Pancreas (tissue), 10 donors: Measurements from ENCODE around the gene OSBPL3. TPM values are rescaled to one million over a fixed set of nuclear protein-coding genes. Genes with fewer than 3 reads are reported as not detected.

Experiments
- ATAC-seq, 4 donors: fragments of 200-7000 bp; cut with Tn5 transposase; one replicate each; pipeline versions ENCODE4 v1.8.0 to v1.9.1; 2020; ENCODE audit warnings: mild to moderate bottlenecking in 4 of 4, moderate library complexity in 4 of 4
- DNase-seq, 6 donors: peaks; one replicate each; pipeline ENCODE4 v3.0.0-alpha.2; 2020
- FAIRE-seq: peaks from 2 replicates; lab custom pipeline; 2012; peaks lifted over from hg19 to GRCh38; lab: Jason Lieb, UNC
- H3K27ac ChIP-seq, 4 donors: fragments of 200-600 bp; sonication (generic); 1 replicate in 3 of 4; 2 replicates in 1 of 4; pipeline versions ENCODE4 v1.5.0 to v1.8.0; 2020
- H3K27me3 ChIP-seq, 4 donors: fragments of 200-600 bp; one replicate each; pipeline ENCODE4 v1.8.0; 2021
- H3K36me3 ChIP-seq, 3 donors: fragments of 200-600 bp; sonication (generic) in 1 of 3; one replicate each; pipeline versions ENCODE4 v1.5.0 to v1.8.0; 2020 to 2021
- H3K4me1 ChIP-seq, 3 donors: fragments of 200-600 bp; one replicate each; pipeline ENCODE4 v1.8.0; 2021
- H3K4me3 ChIP-seq, 4 donors: fragments of 200-600 bp; sonication (generic) in 2 of 4; one replicate each; pipeline versions ENCODE4 v1.5.0 to v1.8.0; 2020 to 2021
- H3K9me3 ChIP-seq, 4 donors: fragments of 200-600 bp; one replicate each; pipeline ENCODE4 v1.8.0; 2021
- WGBS, 2 donors: extraction: QIAGEN DNeasy Blood & Tissue Kit; methylation state at CpG; one replicate each; pipeline ENCODE4 v1.1.7; 2013; 5-methylcytosine and 5-hydroxymethylcytosine counted together
- intact Hi-C, 3 donors: fragments of 100-400 bp; cut with DNase I; formaldehyde crosslinking; loops; one replicate each; pipeline versions ENCODE4 v1.11.1 to v1.14.2; 2022
- polyA plus RNA-seq, 2 donors: library from polyadenylated mRNA; stranded (reverse); fragments of 200-250 nt; gene quantifications; one replicate each; pipeline ENCODE4 v1.2.3, GENCODE V29; 2013
- total RNA-seq, 6 donors: library from RNA; stranded (reverse); fragmentation: NEBNext Ultra II Directional in 4 of 6; extraction: Animal tissue kit (Norgen Biotek cat#: 25700) in 4 of 6; gene quantifications; one replicate each; pipeline versions ENCODE4 v1.2.1 to v1.2.4, GENCODE V29; 2021 to 2023
- TF ChIP-seq, protein P1 (sequence below), 4 donors: fragments of 200-600 bp; sonication (generic) in 3 of 4; IDR thresholded peaks; one replicate each; pipeline versions ENCODE4 v1.5.0 to v1.8.0; 2021; ENCODE audit warnings: antibody characterized with exemption in 4 of 4
- donor health status: healthy with polysubstance abuse.
- donor health status: DM: no; HTN: no; CAD: no; lungs with moderate emphysema.
- donor health status: DM: no; HTN: no; CAD: no.
- donor health status: control.
- donor health status: control.
- donor health status: Bipolar disorder and iron deficiency.
- donor health status: DM: yes; HTN: yes; CAD: no.
- donor health status: DM: no; HTN: no; CAD: no.
- donor health status: DM: no; HTN: no; CAD: no.
- donor health status: DM: yes; HTN: yes; CAD: no.

Gene OSBPL3
- total and polyA plus RNA-seq, 8 donors: 1.5 to 9.5 (median 3.9) TPM

DNA sequence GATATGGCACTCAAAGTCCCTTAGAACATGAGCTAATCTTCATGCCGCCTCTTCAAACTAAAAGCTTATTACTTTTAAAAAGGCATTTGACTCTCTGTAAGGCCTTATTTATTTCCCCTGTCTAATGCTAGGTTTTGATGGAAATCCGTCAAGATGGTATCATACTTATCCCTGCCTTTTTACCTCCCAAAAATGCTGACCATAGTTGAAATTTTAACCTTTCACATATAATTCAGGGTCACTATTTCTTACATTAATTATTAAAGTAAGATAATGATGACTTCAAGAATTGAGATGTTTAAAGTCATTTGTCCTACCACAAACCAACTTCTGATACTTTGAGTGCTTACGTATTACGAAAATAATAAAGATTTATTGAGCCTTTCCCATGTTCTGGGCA lies 12.3 kb upstream of the OSBPL3 start:
- no peaks in the 10 kb centered on the region for H3K36me3 ChIP-seq
- FAIRE-seq (no peak), ATAC-seq (no peak), DNase-seq (no peak)
- TF ChIP-seq, protein P1, sequence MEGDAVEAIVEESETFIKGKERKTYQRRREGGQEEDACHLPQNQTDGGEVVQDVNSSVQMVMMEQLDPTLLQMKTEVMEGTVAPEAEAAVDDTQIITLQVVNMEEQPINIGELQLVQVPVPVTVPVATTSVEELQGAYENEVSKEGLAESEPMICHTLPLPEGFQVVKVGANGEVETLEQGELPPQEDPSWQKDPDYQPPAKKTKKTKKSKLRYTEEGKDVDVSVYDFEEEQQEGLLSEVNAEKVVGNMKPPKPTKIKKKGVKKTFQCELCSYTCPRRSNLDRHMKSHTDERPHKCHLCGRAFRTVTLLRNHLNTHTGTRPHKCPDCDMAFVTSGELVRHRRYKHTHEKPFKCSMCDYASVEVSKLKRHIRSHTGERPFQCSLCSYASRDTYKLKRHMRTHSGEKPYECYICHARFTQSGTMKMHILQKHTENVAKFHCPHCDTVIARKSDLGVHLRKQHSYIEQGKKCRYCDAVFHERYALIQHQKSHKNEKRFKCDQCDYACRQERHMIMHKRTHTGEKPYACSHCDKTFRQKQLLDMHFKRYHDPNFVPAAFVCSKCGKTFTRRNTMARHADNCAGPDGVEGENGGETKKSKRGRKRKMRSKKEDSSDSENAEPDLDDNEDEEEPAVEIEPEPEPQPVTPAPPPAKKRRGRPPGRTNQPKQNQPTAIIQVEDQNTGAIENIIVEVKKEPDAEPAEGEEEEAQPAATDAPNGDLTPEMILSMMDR (IDR thresholded peaks at IDR 0.05): no peak
- H3K9me3 ChIP-seq: no peaks in the 10 kb centered on the region
- H3K27me3 ChIP-seq: no peaks in the 10 kb centered on the region
- H3K4me3 ChIP-seq: no peak overlapping the region
- no peaks in the 10 kb centered on the region for H3K4me1 ChIP-seq
- 93 to 98% methylated on average over 4 of the region's 4 CpGs for WGBS, 2 donors
- no peak overlapping the region for H3K27ac ChIP-seq
- intact Hi-C loops: no loop called here

DNA sequence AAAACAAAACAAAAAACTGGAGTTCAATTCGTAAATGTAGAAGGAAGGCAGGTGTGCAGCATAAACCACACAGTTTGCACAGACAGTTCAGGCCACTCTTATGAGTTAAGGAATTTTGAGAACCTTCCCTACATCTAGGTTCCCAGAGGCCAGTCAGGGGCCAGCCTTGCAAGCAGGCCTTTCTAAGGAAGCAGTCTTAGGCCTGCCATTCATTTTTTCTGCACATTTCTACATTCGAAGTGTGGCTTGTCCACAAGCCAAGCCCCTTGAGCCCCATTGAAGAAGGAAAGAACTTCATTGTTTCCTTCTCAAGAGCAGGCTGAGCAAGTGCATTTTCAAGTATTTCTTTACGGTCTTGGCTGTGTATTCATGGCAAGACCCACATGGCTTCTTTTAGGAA lies 11.4 kb upstream of the OSBPL3 start:
- FAIRE-seq (no peak), DNase-seq (no peak), ATAC-seq (no peak)
- Histone ChIP-seq H3K4me1 (no peaks in the 10 kb centered on the region), H3K27me3 (no peaks in the 10 kb centered on the region), H3K27ac (no peak overlapping the region), H3K4me3 (no peak overlapping the region), H3K36me3 (no peaks in the 10 kb centered on the region), H3K9me3 (no peaks in the 10 kb centered on the region)
- 79 to 90% methylated on average over 3 of the region's 3 CpGs for WGBS, 2 donors
- TF ChIP-seq, protein P1 (IDR thresholded peaks at IDR 0.05): no peak
- intact Hi-C loops: no loop called here

DNA sequence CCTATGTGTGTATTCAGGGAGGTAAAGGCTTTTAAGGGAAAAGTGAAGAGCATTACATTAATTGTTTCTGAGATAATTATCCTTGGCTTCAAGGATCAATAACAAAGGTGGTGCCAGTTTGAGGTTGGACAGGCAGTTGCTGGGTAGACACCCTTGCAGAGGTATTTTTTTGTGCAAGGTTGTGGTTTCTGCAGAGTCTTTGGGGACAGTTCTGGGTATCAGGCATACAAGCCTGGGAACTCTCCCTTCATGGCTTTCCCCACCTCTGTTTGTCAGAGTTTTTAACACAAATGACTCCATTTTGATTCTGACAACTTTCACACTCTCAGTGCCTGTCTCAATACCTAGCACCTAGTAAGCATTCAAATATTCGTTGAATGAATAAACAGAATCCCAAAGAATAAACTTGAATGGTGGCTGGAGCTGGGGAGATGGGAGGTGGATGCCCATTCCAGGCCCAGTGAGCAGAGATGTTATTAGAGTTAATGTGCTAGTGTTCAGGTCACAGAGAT lies 7.4 kb upstream of the OSBPL3 start:
- TF ChIP-seq, protein P1 (IDR thresholded peaks at IDR 0.05): no peak
- no peak overlapping the region for H3K4me3 ChIP-seq
- no peaks in the 10 kb centered on the region for H3K9me3 ChIP-seq
- ATAC-seq (no peak), FAIRE-seq (no peak), DNase-seq (no peak)
- H3K36me3 ChIP-seq: no peaks in the 10 kb centered on the region
- WGBS, 2 donors: 81 to 86% methylated on average over 1 of the region's 1 CpG
- H3K4me1 ChIP-seq: no peaks in the 10 kb centered on the region
- H3K27me3 ChIP-seq: no peaks in the 10 kb centered on the region
- H3K27ac ChIP-seq: no peak overlapping the region
- intact Hi-C loops: no loop called here

DNA sequence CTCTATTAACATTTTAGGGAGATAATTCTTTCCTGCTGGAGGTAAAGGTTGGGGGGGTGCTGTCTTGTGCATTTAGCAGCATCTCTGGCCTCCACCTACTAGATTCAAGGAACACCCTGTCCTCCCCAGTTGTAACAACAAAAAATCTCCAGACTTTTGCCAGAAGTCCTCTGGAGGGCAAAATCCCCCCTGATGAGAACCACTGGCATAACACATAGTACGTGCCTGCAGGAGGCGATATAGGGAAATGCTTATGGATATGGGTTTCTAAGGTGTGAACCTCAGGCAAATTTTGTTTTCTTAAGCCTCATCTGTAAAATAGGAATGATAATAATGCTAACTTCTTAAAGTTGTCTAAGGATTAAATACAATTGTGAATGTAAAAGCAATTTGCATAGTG lies 2.9 kb upstream of the OSBPL3 start:
- ATAC-seq (no peak), FAIRE-seq (no peak), DNase-seq (no peak)
- no peaks in the 10 kb centered on the region for H3K36me3 ChIP-seq
- no peak overlapping the region for H3K27ac ChIP-seq
- no peaks in the 10 kb centered on the region for H3K9me3 ChIP-seq
- TF ChIP-seq, protein P1 (IDR thresholded peaks at IDR 0.05): no peak
- no peak overlapping the region for H3K4me3 ChIP-seq
- no peaks in the 10 kb centered on the region for H3K27me3 ChIP-seq
- WGBS, 2 donors: 98 to 99% methylated on average over 2 of the region's 2 CpGs
- intact Hi-C loops: no loop called here
- peaks cover 0 to 4% (median 0%) of the 10 kb centered on the region in 3 donors for H3K4me1 ChIP-seq

DNA sequence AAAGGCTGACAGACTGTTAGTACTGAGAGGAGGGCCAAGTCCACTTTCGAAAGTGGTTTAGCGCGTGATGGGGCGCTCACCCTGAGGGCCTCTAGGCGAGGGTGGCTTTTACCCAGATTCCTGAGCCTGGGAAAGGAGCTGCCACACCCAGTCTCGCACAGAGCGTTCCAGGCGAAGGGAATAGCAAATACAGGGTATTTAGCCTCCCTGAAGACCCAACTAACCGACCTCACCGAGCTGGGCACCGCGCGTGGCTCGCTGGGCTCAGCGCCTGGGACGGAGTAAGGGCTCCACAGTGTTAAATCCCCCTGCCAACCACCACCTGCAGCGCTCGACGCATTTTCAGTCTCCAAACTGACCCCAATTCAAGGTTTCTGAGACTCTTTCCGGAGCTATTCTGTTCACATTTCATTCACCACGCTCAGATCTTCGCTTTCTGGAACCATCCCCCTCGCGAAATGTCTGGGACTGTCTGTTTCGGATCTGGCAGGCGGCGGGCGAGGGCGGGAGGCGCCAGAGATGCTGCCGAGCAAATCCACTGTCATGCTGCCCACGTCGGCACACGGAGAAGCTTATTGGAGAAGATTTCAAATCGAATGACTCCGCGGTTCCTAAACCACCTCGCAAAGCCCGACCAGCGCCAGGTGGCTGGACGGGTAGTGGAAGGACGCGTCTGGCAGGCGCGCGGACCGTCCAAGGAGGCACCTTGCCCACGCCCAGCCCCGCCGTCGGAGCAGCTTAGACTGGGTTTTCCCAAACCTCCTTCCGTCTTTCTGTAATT lies 1.4 kb upstream of the OSBPL3 start:
- intact Hi-C loops: no loop called here

More for the DNA sequence above, 1.4 kb upstream of the OSBPL3 start:
- Histone ChIP-seq H3K9me3 (no peaks in the 10 kb centered on the region), H3K27me3 (no peaks in the 10 kb centered on the region), H3K27ac (peak overlapping the region in 1 of 4 donors; percentile 84), H3K4me3 (peak overlapping the region; percentile 19 to 92 (median 78)), H3K4me1 (peaks cover 0 to 4% (median 0%) of the 10 kb centered on the region in 3 donors), H3K36me3 (no peaks in the 10 kb centered on the region)
- peak in 3 of 4 donors; percentile 13 to 16 (median 14) for ATAC-seq
- 8% methylated on average over 52 of the region's 52 CpGs for WGBS, 2 donors
- no peak for FAIRE-seq
- DNase-seq: peak; percentile 26 to 79 (median 54)
- TF ChIP-seq, protein P1 (IDR thresholded peaks at IDR 0.05): no peak
